GM19025 (cell line): ENCODE results near the gene GPLD1.
"Not testable (repeated sequence)": the region's sequence is repeated elsewhere in the genome, so short reads cannot be mapped to it uniquely, and the experiment has no call there.

Source experiments
- ATAC-seq: cut with Tn5 transposase; IDR thresholded peaks from one replicate; pipeline ENCODE4 v1.9.1; 2021; ENCODE audit warnings: mild to moderate bottlenecking, low read depth, moderate library complexity; ENCODE audit not compliant: unreplicated experiment

GPLD1 gene, protein sequence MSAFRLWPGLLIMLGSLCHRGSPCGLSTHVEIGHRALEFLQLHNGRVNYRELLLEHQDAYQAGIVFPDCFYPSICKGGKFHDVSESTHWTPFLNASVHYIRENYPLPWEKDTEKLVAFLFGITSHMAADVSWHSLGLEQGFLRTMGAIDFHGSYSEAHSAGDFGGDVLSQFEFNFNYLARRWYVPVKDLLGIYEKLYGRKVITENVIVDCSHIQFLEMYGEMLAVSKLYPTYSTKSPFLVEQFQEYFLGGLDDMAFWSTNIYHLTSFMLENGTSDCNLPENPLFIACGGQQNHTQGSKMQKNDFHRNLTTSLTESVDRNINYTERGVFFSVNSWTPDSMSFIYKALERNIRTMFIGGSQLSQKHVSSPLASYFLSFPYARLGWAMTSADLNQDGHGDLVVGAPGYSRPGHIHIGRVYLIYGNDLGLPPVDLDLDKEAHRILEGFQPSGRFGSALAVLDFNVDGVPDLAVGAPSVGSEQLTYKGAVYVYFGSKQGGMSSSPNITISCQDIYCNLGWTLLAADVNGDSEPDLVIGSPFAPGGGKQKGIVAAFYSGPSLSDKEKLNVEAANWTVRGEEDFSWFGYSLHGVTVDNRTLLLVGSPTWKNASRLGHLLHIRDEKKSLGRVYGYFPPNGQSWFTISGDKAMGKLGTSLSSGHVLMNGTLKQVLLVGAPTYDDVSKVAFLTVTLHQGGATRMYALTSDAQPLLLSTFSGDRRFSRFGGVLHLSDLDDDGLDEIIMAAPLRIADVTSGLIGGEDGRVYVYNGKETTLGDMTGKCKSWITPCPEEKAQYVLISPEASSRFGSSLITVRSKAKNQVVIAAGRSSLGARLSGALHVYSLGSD

DNA sequence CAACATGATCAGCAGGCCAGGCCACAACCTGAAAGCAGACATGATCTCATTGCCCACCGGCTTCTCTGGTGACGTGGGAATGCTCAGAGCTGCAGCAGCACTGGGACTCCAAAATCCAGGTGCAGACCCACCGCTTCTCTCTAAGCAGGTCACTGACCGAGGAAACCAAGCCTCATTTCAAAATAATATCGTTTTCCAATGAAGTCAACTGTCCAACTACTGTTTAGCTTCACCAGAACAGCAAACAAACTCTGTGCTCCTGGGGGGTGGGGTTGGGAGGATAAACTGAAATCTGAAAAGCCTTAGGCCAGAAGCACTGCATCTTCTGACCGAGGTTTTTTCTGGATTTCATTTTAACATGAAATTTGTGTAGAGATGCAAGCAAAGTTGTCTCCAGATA, at the start of gene GPLD1:
GPLD1 (minus strand) TSS at position 109 of the 400 bp plus-strand sequence; CDS start at position 42, 67 bp downstream.
- ATAC-seq: no peak

DNA sequence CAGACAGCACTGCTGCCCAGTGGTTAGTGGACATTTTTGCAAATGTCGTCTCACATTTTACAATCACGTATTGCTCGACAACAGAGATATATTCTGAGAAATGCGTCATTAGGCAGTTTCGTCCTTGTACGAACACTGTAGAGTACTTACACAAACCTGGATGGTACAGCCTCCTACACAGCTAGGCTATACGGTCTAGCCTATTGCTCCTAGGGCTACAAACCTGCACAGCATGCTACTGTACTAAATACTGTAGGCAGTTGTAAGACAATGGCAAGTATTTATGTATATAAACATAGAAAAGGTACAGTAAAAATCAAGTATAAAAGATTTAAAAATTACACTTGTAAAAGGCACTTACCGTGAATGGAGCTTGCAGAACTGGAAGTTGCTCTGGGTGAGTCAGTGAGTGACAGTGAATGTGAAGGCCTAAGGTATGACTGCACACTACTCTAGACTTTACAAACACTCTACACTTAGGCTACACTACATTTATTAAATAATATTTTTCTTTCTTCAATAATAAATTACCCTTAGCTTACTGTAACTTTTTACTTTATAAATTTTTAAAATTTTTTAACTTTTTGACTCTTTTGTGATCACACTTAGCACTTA, 48.5 kb upstream of the GPLD1 start:
- no peak for ATAC-seq

GRCh38 chr6:24537082-24537699, 47.8 kb upstream of the GPLD1 start:
- ATAC-seq: no peak

DNA sequence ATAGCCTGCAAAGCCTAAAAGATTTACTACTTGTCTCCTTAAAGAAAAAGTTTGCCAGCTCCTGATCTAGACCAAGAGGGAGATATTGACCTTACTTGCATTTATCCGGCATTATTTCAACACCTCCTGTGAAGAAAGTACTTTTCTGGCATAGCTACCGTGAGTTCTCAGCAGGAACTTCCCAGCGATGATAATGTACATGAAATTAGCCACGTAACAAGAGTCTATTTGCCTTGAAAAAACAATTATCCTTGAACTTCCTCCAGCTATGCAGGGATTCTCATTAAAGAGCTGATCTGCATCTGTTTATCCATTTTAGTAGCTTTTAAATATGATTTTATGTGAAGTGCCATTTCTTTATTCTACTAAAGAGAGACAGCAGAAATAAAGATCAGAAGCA, 47.1 kb upstream of the GPLD1 start:
- no peak for ATAC-seq

GRCh38 chr6:24535210-24535609, 45.8 kb upstream of the GPLD1 start:
- no peak for ATAC-seq

DNA sequence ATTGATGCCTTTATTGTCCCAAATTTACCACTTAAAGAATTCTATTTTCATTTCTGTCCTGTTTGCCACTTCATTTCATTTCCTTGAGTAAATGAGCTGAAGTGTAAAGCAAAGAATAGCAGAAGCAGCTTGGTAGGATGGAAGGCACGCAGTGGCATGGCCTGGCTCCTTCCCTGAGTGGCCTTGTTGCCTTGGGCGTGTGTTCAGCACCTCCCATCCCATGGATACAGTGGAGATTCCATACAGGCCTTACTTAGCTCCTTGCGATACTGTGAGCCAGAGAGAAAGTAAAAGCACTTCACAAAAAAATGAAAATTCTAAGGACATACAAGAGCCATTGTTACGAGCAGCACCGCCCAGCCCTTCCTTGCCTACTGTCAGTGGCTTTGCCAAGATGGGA, 45.0 kb upstream of the GPLD1 start:
- no peak for ATAC-seq

DNA sequence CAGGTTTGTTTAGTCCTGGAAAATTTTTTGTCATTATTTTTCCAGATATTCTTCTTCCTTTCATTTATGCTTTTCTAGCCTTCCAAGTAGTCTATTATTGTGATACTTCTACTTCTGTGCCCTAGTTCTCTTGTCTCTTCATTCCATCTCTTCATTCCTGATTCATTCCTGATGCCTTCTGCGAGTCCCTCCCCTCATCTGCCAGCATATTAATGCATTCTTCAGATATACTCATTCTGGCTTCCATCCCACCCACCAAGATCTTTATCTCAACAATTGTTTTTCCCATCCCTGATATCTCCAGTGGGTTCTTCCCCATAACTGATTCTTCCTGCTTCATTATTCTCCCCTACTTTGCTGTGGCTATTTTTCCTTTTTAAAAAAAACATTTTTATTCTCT, 40.6 kb upstream of the GPLD1 start:
- ATAC-seq: no peak

DNA sequence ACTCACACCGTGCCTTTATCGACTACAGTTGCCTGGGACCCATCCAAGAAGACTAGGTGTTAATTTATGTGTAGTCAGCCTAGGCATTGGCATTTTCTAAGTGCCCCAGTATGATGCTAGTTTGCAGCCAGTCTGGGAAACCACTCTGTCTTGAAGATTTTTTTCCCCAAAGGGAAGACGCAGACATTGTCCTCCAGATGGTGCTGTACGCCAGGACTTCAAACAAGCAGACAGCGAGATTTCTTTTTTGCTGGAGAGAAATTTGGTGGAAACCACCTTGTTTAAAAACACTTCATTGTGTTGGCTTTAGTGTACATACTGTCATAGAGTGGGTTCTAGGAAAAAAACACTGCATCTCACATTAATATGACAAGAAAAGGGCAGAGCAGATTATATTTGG, 35.4 kb upstream of the GPLD1 start:
- no peak for ATAC-seq

- ATAC-seq: no peak
Observed at GRCh38 chr6:24524329-24524728, 35.0 kb upstream of the GPLD1 start.

DNA sequence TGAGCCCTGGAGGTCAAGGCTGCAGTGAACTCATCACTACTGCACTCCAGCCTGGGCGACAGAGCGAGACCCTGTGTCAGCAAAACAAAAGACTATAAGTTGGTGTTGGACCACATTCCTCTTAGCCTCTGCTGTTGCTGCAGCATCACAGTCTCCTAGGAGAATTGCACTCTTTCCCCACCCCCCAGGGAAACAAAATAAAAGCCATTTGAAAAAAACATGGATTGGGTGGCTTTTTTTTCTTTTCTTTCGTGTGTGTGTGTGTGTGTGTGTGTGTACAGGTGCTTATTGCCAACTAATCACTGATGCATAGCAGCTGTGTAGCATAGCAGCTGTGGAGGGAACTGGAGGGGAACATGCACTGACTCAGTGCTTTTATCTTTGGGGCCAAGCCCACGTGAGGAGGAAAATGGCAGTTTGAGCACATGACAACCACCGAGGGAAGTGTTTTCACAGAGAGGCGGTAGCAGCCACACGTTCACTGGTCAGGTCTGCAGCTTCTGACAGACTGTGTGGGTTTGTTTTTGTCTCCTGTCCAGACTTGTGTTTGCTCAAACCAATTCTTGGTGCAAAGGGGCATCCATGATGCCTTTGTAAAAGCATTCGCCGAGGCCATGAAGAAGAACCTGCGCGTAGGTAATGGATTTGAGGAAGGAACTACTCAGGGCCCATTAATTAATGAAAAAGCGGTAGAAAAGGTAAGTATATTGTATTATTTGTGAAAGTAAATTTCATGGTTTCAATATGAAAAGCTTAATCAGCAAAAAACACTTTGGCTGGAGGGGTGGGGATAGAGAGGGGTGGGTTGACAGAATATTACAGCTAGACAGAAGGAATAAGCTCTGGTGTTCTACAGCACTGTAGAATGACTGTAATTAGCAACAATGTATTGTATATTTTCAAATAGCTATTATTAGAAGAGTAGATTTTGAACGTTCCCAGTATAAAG, 33.1 kb upstream of the GPLD1 start:
- ATAC-seq: no peak

DNA sequence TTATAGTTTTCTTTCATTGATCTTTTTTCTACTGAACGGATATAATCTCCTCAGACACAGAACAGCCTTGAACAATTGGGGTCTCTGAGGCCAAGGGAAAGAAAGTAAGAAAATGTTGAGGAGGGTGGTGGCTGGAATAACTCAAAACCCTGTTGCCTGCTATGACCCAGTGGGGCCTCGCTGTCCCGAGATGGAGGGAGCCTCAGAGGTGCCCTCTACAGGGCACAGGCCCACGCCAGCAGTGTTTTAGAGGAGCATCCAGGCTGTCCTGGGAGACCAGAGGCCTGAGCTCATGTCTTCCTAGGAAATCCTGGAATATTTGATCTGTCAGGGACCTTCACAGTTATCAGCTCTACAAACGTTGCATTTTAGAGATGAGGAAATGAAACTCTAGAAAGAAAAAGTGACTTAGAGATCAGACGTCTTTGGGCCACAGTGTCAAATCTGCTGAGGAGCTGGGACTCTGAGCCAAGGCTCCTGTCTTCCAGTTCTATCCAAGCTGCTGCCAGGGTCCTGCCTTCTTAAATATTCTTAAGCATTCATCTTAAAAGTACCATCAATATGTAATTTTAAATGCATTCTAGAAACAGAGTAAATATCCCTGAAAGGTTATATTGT, 31.7 kb upstream of the GPLD1 start:
- ATAC-seq: peak; percentile 41

- ATAC-seq: peak; percentile 61
Observed at GRCh38 chr6:24517659-24518543, 28.5 kb upstream of the GPLD1 start.

- no peak for ATAC-seq
Observed at GRCh38 chr6:24513602-24514001, 24.2 kb upstream of the GPLD1 start.

GRCh38 chr6:24511976-24512375, 22.6 kb upstream of the GPLD1 start:
- ATAC-seq: not testable (repeated sequence)

- ATAC-seq: no peak
Observed at GRCh38 chr6:24506814-24507520, 17.6 kb upstream of the GPLD1 start.

DNA sequence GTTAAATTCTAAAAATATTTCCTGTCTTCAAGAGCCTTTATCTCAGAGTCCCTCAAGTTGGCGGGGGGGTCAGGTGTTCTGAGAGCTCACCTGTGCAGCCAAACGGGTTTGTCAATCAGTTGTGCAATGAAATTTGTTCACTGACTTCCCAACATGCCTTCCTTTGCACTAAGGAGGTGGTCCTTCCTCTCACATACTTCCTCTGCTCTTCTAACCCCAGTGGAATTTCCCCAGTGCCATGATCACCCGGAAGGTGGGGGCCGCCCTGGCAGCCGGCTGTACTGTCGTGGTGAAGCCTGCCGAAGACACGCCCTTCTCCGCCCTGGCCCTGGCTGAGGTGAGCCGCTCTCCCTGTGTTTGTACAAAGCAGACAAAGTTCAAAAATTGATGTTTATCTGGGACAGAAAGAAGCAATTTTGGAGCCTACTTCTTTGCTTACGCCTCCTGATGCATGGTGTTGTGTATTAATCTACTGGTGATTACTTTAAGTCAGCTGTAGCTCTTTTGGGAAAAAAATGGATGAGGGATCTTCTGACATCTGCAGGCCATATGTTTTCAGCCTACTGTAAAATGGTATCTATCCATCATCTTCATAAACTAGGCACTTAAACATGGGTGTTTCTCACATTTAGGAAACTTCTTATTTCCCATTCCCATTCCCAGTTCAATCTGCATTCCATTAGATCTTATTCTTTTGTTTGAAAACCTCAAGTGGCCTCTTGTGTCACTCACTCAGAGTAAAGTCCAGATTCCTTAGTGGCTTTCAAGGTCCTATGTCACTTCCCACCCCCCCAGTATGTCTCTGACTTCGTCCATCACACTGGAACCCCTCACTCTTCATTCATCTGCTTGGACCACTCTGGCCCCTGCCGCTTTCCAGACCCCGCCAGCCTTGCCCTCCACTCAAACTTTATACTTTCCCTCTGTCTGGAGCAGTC, 15.5 kb upstream of the GPLD1 start:
- no peak for ATAC-seq

- ATAC-seq: no peak
Observed at GRCh38 chr6:24504287-24504648, 14.9 kb upstream of the GPLD1 start.
